ENCODE measurements around the gene AP1S3. TPM values are rescaled to one million over a fixed set of nuclear protein-coding genes. Genes with fewer than 3 reads are reported as not detected.
A peak's percentile ranks its signal among the peaks of the same experiment; 100 is the strongest.

Gene AP1S3
- total RNA-seq: 6.4 TPM
- long read RNA-seq, partial matches to known transcripts: 0 of 6 reads
- long read RNA-seq, other reads (novel, unspliced or antisense): 4 of 6 reads

DNA sequence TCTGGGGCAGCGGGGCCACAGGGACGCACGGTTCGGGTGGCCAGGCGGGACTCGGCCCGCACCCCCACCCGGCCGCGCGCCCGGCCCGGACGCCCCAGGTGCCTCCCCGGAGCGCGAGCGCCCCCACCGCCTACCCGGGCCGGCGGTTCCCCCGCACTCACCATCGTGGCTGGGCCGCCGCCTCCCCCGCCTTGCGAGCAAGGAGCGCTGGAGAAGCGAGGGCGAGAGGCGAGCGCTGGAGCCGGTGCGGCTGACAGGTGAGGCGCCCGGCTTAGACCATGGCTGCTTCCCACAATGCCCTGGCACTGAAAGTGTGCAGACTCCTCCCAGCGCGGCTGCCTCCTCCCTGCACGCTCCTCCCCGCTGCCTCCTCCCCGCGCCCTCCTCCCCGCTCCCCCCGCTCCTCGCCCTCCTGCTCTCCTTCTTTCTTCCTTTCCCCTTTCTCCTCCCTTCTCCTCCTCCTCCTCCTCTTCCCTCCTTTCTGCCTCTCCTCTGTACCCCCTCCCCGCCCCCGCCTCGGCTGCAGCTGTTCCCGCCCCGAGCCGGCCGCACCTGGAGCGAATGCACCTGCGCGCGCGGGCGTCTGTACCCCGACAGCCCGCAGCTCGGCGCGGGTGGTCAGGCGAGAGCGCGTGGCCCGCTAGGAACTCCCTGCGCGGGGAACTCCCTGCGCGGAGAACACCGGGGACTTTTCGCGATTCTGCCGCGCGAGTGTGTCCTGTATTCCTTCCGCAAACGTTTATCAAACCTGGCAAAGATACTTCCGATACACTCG lies at the start of gene AP1S3:
AP1S3 (minus strand) TSS at position 296 of the 775 bp plus-strand sequence; CDS start at position 164, 132 bp downstream.
- TF ChIP-seq, protein P1, sequence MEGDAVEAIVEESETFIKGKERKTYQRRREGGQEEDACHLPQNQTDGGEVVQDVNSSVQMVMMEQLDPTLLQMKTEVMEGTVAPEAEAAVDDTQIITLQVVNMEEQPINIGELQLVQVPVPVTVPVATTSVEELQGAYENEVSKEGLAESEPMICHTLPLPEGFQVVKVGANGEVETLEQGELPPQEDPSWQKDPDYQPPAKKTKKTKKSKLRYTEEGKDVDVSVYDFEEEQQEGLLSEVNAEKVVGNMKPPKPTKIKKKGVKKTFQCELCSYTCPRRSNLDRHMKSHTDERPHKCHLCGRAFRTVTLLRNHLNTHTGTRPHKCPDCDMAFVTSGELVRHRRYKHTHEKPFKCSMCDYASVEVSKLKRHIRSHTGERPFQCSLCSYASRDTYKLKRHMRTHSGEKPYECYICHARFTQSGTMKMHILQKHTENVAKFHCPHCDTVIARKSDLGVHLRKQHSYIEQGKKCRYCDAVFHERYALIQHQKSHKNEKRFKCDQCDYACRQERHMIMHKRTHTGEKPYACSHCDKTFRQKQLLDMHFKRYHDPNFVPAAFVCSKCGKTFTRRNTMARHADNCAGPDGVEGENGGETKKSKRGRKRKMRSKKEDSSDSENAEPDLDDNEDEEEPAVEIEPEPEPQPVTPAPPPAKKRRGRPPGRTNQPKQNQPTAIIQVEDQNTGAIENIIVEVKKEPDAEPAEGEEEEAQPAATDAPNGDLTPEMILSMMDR (IDR thresholded peaks at IDR 0.05): no peak
- ATAC-seq: peak; percentile 96 to 97

GRCh38 chr2:223887127-223887526 lies 49.7 kb upstream of the AP1S3 start:
- H3K4me3 ChIP-seq: no peak overlapping the region
- peaks cover 89% of the 10 kb centered on the region for H3K36me3 ChIP-seq
- intact Hi-C loops (cut with DNase I): no loop called here
- no peak overlapping the region for H3K27ac ChIP-seq
- TF ChIP-seq, protein P1 (IDR thresholded peaks at IDR 0.05): no peak
- no peak for DNase-seq
- no peaks in the 10 kb centered on the region for H3K4me1 ChIP-seq
- H3K9me3 ChIP-seq: no peaks in the 10 kb centered on the region
- peak in 1 of 2 donors; percentile 64 for ATAC-seq
- H3K27me3 ChIP-seq (ENCODE audit: low read depth): no peaks in the 10 kb centered on the region

More for the DNA sequence above, at the start of gene AP1S3:
- H3K9me3 ChIP-seq: no peaks in the 10 kb centered on the region
- H3K4me3 ChIP-seq: peak within 1 kb of the TSS; percentile 72
- H3K27ac ChIP-seq: peak within 1 kb of the TSS; percentile 65
- H3K4me1 ChIP-seq: peaks cover 13% of the 10 kb centered on the region
- no peaks in the 10 kb centered on the region for H3K27me3 ChIP-seq (ENCODE audit: low read depth)
- DNase-seq: peak; percentile 87
- intact Hi-C loops (cut with DNase I): no loop called here
- no peaks in the 10 kb centered on the region for H3K36me3 ChIP-seq

- no peaks in the 10 kb centered on the region for H3K4me1 ChIP-seq
- H3K36me3 ChIP-seq: peaks cover 89% of the 10 kb centered on the region
- no peaks in the 10 kb centered on the region for H3K27me3 ChIP-seq (ENCODE audit: low read depth)
- TF ChIP-seq, protein P1 (IDR thresholded peaks at IDR 0.05): no peak
- DNase-seq (no peak), ATAC-seq (no peak)
- no peak overlapping the region for H3K27ac ChIP-seq
- H3K4me3 ChIP-seq: no peak overlapping the region
- intact Hi-C loops (cut with DNase I): no loop called here
- H3K9me3 ChIP-seq: no peaks in the 10 kb centered on the region
These were observed 49.3 kb upstream of the AP1S3 start for GRCh38 chr2:223886726-223887125.

DNA sequence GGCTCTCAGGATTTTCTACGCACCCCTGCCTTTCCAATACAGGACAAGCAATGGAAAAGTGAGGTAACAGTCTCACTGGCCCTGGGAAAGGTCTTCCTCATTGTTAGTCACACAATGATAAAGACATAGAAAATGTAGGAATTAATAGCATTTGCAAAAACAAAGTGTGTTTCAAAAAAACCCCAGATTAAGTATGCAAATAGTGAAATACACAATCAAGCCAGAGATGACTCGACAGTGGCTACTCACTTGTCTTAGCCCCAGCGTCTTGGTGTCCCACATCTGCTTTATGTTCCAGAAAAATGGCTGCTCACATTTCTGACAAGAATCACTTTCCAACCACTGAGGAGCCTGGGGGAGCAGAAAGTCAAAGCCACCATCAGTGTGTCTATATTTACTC lies 47.0 kb upstream of the AP1S3 start:
- Histone ChIP-seq H3K4me3 (no peak overlapping the region), H3K36me3 (peaks cover 89% of the 10 kb centered on the region), H3K27me3 (ENCODE audit: low read depth) (no peaks in the 10 kb centered on the region), H3K27ac (no peak overlapping the region), H3K4me1 (no peaks in the 10 kb centered on the region), H3K9me3 (no peaks in the 10 kb centered on the region)
- DNase-seq (no peak), ATAC-seq (no peak)
- intact Hi-C loops (cut with DNase I): no loop called here
- TF ChIP-seq, protein P1 (IDR thresholded peaks at IDR 0.05): no peak

GRCh38 chr2:223882715-223883114 lies 45.3 kb upstream of the AP1S3 start:
- H3K27ac ChIP-seq: no peak overlapping the region
- no peaks in the 10 kb centered on the region for H3K27me3 ChIP-seq (ENCODE audit: low read depth)
- peaks cover 94% of the 10 kb centered on the region for H3K36me3 ChIP-seq
- no peaks in the 10 kb centered on the region for H3K9me3 ChIP-seq
- TF ChIP-seq, protein P1 (IDR thresholded peaks at IDR 0.05): no peak
- H3K4me3 ChIP-seq: no peak overlapping the region
- DNase-seq: no peak
- H3K4me1 ChIP-seq: no peaks in the 10 kb centered on the region
- no peak for ATAC-seq
- intact Hi-C loops (cut with DNase I): no loop called here
